ENCODE results near the gene DCAF15.

GRCh38 chr19:13999085-13999484 is 46.8 kb downstream of the DCAF15 start:
- TF ChIP-seq CTCF (IDR thresholded peaks at IDR 0.05), result no peak
- no peak for TF ChIP-seq POLR2A (IDR thresholded peaks at IDR 0.05)

Data from esophagus squamous epithelium (tissue), 4 donors.